IgD-negative memory B cell (primary cell): ENCODE data around the gene RGL2. TPM values are rescaled to one million over a fixed set of nuclear protein-coding genes. Genes with fewer than 3 reads are reported as not detected.

ENCODE experiments used
- H3K27ac Mint-ChIP-seq, 3 donors: one replicate each; pipeline ENCODE4 v1.8.0; 2020 to 2022; ENCODE audit warnings: mild to moderate bottlenecking in 3 of 3, mixed read lengths in 3 of 3, moderate library complexity in 1 of 3
- H3K27me3 Mint-ChIP-seq: one replicate; pipeline ENCODE4 v1.8.0; 2021; ENCODE audit warnings: mixed read lengths
- H3K36me3 Mint-ChIP-seq: one replicate; pipeline ENCODE4 v1.8.0; 2020; ENCODE audit warnings: mild to moderate bottlenecking, mixed read lengths
- H3K4me1 Mint-ChIP-seq, 3 donors: one replicate each; pipeline ENCODE4 v1.8.0; 2020 to 2022; ENCODE audit warnings: mixed read lengths in 3 of 3, mild to moderate bottlenecking in 1 of 3
- H3K4me3 Mint-ChIP-seq, 4 donors: one replicate each; pipeline ENCODE4 v1.8.0; 2020 to 2022; ENCODE audit warnings: mild to moderate bottlenecking in 4 of 4, mixed read lengths in 4 of 4, moderate library complexity in 3 of 4
- H3K9me3 Mint-ChIP-seq, 3 donors: one replicate each; pipeline ENCODE4 v1.8.0; 2020 to 2021; ENCODE audit warnings: mixed read lengths in 3 of 3, mild to moderate bottlenecking in 1 of 3
- polyA plus RNA-seq: library from polyadenylated mRNA; unstranded; fragments of 300-500 nt; fragmentation: Illumina TruSeq; gene quantifications from one replicate; pipeline ENCODE4 v1.2.3, GENCODE V29; 2021

Gene RGL2
- polyA plus RNA-seq, 1 donor from 2014 or later, result 19.0 TPM

GRCh38 chr6:33252759-33253158 is 46.0 kb downstream of the RGL2 start:
- Mint-ChIP-seq H3K9me3 (no peaks in the 10 kb centered on the region), H3K4me3 (no peak overlapping the region), H3K27me3 (no peaks in the 10 kb centered on the region), H3K36me3 (peaks cover 5% of the 10 kb centered on the region), H3K4me1 (peaks cover 13 to 14% (median 13%) of the 10 kb centered on the region in 3 donors), H3K27ac (no peak overlapping the region)

- Mint-ChIP-seq H3K4me3 (peak overlapping the region in 3 of 4 donors; percentile 16 to 94 (median 28)), H3K36me3 (peaks cover 5% of the 10 kb centered on the region), H3K4me1 (peaks cover 13 to 14% (median 13%) of the 10 kb centered on the region in 3 donors), H3K27ac (peak overlapping the region; percentile 3 to 84 (median 24)), H3K9me3 (no peaks in the 10 kb centered on the region), H3K27me3 (no peaks in the 10 kb centered on the region)
Observed at GRCh38 chr6:33251395-33252012, 47.2 kb downstream of the RGL2 start.

- Mint-ChIP-seq H3K27me3 (peaks cover 2% of the 10 kb centered on the region), H3K36me3 (peaks cover 4% of the 10 kb centered on the region), H3K27ac (no peak overlapping the region), H3K4me1 (peaks cover 13 to 14% (median 13%) of the 10 kb centered on the region in 3 donors), H3K4me3 (peak overlapping the region in 3 of 4 donors; percentile 74 to 94 (median 87)), H3K9me3 (no peaks in the 10 kb centered on the region)
Observed at GRCh38 chr6:33250731-33251130, 48.0 kb downstream of the RGL2 start.

GRCh38 chr6:33249732-33250630 is 48.8 kb downstream of the RGL2 start:
- no peaks in the 10 kb centered on the region for H3K9me3 Mint-ChIP-seq
- H3K36me3 Mint-ChIP-seq, result peaks cover 3% of the 10 kb centered on the region
- peaks cover 2% of the 10 kb centered on the region for H3K27me3 Mint-ChIP-seq
- H3K4me1 Mint-ChIP-seq, result peaks cover 13 to 14% (median 13%) of the 10 kb centered on the region in 3 donors
- H3K4me3 Mint-ChIP-seq, result peak overlapping the region; percentile 87 to 98 (median 93)
- peak overlapping the region; percentile 94 to 99 (median 98) for H3K27ac Mint-ChIP-seq

- peak overlapping the region; percentile 94 to 99 (median 98) for H3K27ac Mint-ChIP-seq
- H3K4me1 Mint-ChIP-seq, result peaks cover 13 to 14% (median 13%) of the 10 kb centered on the region in 3 donors
- H3K9me3 Mint-ChIP-seq, result no peaks in the 10 kb centered on the region
- peak overlapping the region; percentile 87 to 98 (median 94) for H3K4me3 Mint-ChIP-seq
- H3K36me3 Mint-ChIP-seq, result peaks cover 3% of the 10 kb centered on the region
- H3K27me3 Mint-ChIP-seq, result peaks cover 2% of the 10 kb centered on the region
Observed at GRCh38 chr6:33248932-33249731, 49.6 kb downstream of the RGL2 start.

GRCh38 chr6:33248643-33248931 is 50.2 kb downstream of the RGL2 start:
- Mint-ChIP-seq H3K27ac (peak overlapping the region; percentile 94 to 99 (median 98)), H3K27me3 (peaks cover 3% of the 10 kb centered on the region), H3K9me3 (no peaks in the 10 kb centered on the region), H3K36me3 (peaks cover 3% of the 10 kb centered on the region), H3K4me1 (peaks cover 13 to 14% (median 13%) of the 10 kb centered on the region in 3 donors), H3K4me3 (peak overlapping the region; percentile 87 to 98 (median 94))

- peaks cover 3% of the 10 kb centered on the region for H3K36me3 Mint-ChIP-seq
- H3K4me3 Mint-ChIP-seq, result peak overlapping the region; percentile 87 to 98 (median 94)
- peaks cover 13 to 14% (median 13%) of the 10 kb centered on the region in 3 donors for H3K4me1 Mint-ChIP-seq
- H3K27me3 Mint-ChIP-seq, result peaks cover 6% of the 10 kb centered on the region
- H3K27ac Mint-ChIP-seq, result peak overlapping the region; percentile 94 to 99 (median 98)
- no peaks in the 10 kb centered on the region for H3K9me3 Mint-ChIP-seq
Observed at GRCh38 chr6:33247977-33248642, 50.6 kb downstream of the RGL2 start.

- Mint-ChIP-seq H3K4me1 (peaks cover 0 to 5% (median 2%) of the 10 kb centered on the region in 3 donors), H3K27ac (peak overlapping the region in 1 of 3 donors; percentile 39)
Observed at GRCh38 chr6:33243476-33243875, 55.3 kb downstream of the RGL2 start.

GRCh38 chr6:33241968-33242367 is 56.8 kb downstream of the RGL2 start:
- no peak overlapping the region for H3K27ac Mint-ChIP-seq
- H3K27me3 Mint-ChIP-seq, result peaks cover 16% of the 10 kb centered on the region
- no peaks in the 10 kb centered on the region for H3K36me3 Mint-ChIP-seq
- H3K4me1 Mint-ChIP-seq, result peaks cover 0 to 3% (median 0%) of the 10 kb centered on the region in 3 donors
- no peaks in the 10 kb centered on the region for H3K9me3 Mint-ChIP-seq
- no peak overlapping the region for H3K4me3 Mint-ChIP-seq

More at GRCh38 chr6:33243476-33243875, 55.3 kb downstream of the RGL2 start:
- Mint-ChIP-seq H3K27me3 (peaks cover 13% of the 10 kb centered on the region), H3K36me3 (no peaks in the 10 kb centered on the region), H3K9me3 (no peaks in the 10 kb centered on the region), H3K4me3 (no peak overlapping the region)

Other genes with a start within 250 kb of the RGL2 start
- 2,568 TPM for gene HLA-DPA1, start 225.3 kb downstream of the RGL2 start, polyA plus RNA-seq
- gene HLA-DPB1, start 223.0 kb downstream of the RGL2 start, polyA plus RNA-seq, result 2,247 TPM
- not detected for gene COL11A2, start 106.5 kb downstream of the RGL2 start, polyA plus RNA-seq
- 9.7 TPM for gene RXRB, start 98.3 kb downstream of the RGL2 start, polyA plus RNA-seq
- 23.1 TPM for gene SLC39A7, start 98.1 kb downstream of the RGL2 start, polyA plus RNA-seq
- 30.9 TPM for gene HSD17B8, start 94.3 kb downstream of the RGL2 start, polyA plus RNA-seq
- 9.9 TPM for gene RING1, start 90.4 kb downstream of the RGL2 start, polyA plus RNA-seq
- gene VPS52, start 27.1 kb downstream of the RGL2 start, polyA plus RNA-seq, result 18.4 TPM
- 9,150 TPM for gene RPS18, start 26.9 kb downstream of the RGL2 start, polyA plus RNA-seq
- 35.4 TPM for gene B3GALT4, start 21.8 kb downstream of the RGL2 start, polyA plus RNA-seq
- gene WDR46, start 9.7 kb downstream of the RGL2 start, polyA plus RNA-seq, result 68.7 TPM
- 49.3 TPM for gene PFDN6, start 9.3 kb downstream of the RGL2 start, polyA plus RNA-seq
- 605 TPM for gene TAPBP, start 15.1 kb upstream of the RGL2 start, polyA plus RNA-seq
- gene ZBTB22, start 18.8 kb upstream of the RGL2 start, polyA plus RNA-seq, result 14.8 TPM
- 144 TPM for gene DAXX, start 24.0 kb upstream of the RGL2 start, polyA plus RNA-seq
- gene KIFC1, start 92.9 kb upstream of the RGL2 start, polyA plus RNA-seq, result 0.23 TPM
- gene PHF1, start 112.1 kb upstream of the RGL2 start, polyA plus RNA-seq, result 77.0 TPM
- gene CUTA, start 119.2 kb upstream of the RGL2 start, polyA plus RNA-seq, result 449 TPM
- 0.54 TPM for gene SYNGAP1, start 121.1 kb upstream of the RGL2 start, polyA plus RNA-seq
- 9.0 TPM for gene ZBTB9, start 155.6 kb upstream of the RGL2 start, polyA plus RNA-seq